Measurements from ENCODE around the gene TIMELESS. TPM values are rescaled to one million over a fixed set of nuclear protein-coding genes. Genes with fewer than 3 reads are reported as not detected.

The TIMELESS gene
- total and polyA plus RNA-seq, 10 of the 15 experiments (the other 5 are each of a cell fraction or from before 2014, with no cell fraction given), result 5.8 to 57.8 (median 31.8) TPM

GRCh38 chr12:56469007-56469930 lies 20.0 kb upstream of the TIMELESS start (continued):
- TF ChIP-seq NFXL1 (IDR thresholded peaks at IDR 0.05; ENCODE audit: borderline replicate concordance) (no peak), NRF1 (conservative IDR thresholded peaks at IDR 0.05; ENCODE audit: low read depth, low read length) (no peak), RELA (IDR thresholded peaks at IDR 0.05; ENCODE audit: borderline replicate concordance, partially characterized antibody) (no peak)

GRCh38 chr12:56468216-56469006 lies 19.2 kb upstream of the TIMELESS start, which contains the start of gene SPRYD4:
Gene SPRYD4, plus strand, starts transcription at chr12:56468578. Its CDS starts 14 bp downstream, at chr12:56468592.
- no peaks in the 10 kb centered on the region for H3K9me3 ChIP-seq (replicated peaks; ENCODE audit: control insufficient read depth, insufficient read depth, low read length)
- SMC1A ChIA-PET (ENCODE audit: uncharacterized antibody, unreplicated experiment), result interaction anchor here (1.0 to 2.2 kb wide), 6 partner anchors 19 to 247 kb away, joined by 3 to 8 read pairs (median 4); partner anchors contain the start of genes RNF41 and TIMELESS
- TF ChIP-seq SMAD5 (IDR thresholded peaks at IDR 0.05; ENCODE audit: low read depth) (peak; percentile 74), SUPT20H (IDR thresholded peaks at IDR 0.05; ENCODE audit: borderline replicate concordance, control insufficient read depth, low read depth, low read length) (no peak), NFYB (IDR thresholded peaks at IDR 0.05; ENCODE audit: insufficient read depth, low read depth, low read length) (peak; percentile 63; the same call in 1 of the 2 replicates), ZNF384 (IDR thresholded peaks at IDR 0.05; ENCODE audit: borderline replicate concordance, low read depth, low read length) (no peak), MEF2B (IDR thresholded peaks at IDR 0.05; ENCODE audit: partially characterized antibody, poor library complexity, severe bottlenecking) (no peak), SKIL (IDR thresholded peaks at IDR 0.05; ENCODE audit: low read depth, poor library complexity, severe bottlenecking) (no peak), E2F4 (IDR thresholded peaks at IDR 0.05; ENCODE audit: low read depth, low read length) (no peak), NBN (IDR thresholded peaks at IDR 0.05) (peak; percentile 88), MXI1 (IDR thresholded peaks at IDR 0.05; ENCODE audit: low read depth, low read length) (peak; percentile 98)
- TF ChIP-seq, protein P1, sequence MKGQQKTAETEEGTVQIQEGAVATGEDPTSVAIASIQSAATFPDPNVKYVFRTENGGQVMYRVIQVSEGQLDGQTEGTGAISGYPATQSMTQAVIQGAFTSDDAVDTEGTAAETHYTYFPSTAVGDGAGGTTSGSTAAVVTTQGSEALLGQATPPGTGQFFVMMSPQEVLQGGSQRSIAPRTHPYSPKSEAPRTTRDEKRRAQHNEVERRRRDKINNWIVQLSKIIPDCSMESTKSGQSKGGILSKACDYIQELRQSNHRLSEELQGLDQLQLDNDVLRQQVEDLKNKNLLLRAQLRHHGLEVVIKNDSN (IDR thresholded peaks at IDR 0.05; ENCODE audit: borderline replicate concordance, extremely low read length, insufficient read depth, low read depth, low read length), result peak; percentile 92

More at GRCh38 chr12:56468216-56469006, 19.2 kb upstream of the TIMELESS start, which contains the start of gene SPRYD4:
- in situ Hi-C loops (cut with MboI), result loop anchor here (5.0 kb wide), 1 partner anchor 276 kb away; no protein-coding TSS in a partner anchor
- ChIA-PET RAD21 (ENCODE audit: unreplicated experiment) (interaction anchor here (1.0 to 1.4 kb wide), 3 partner anchors 110 to 279 kb away, joined by 3 read pairs; partner anchors contain the start of genes RNF41 and SMARCC2), POLR2A (interaction anchor here (0.6 to 1.2 kb wide), 6 partner anchors 11 to 340 kb away, joined by 3 to 4 read pairs (median 3); partner anchors contain the start of genes ESYT1, STAT2 and TIMELESS), CTCF (interaction anchor here (0.5 to 1.9 kb wide), 5 partner anchors 19 to 306 kb away, joined by 3 to 7 read pairs (median 3); partner anchors contain the start of genes SMARCC2 and TIMELESS)
- no peaks in the 10 kb centered on the region for H3K27me3 ChIP-seq (replicated peaks in 1 of 2; ENCODE audit: control insufficient read depth in 2 of 2, insufficient read depth in 2 of 2, low read length in 1 of 2)
- peak within 1 kb of the TSS; percentile 76 for H3K4me3 ChIP-seq
- H2AFZ ChIP-seq (ENCODE audit: control insufficient read depth, low read depth, low read length), result peak within 1 kb of the TSS; percentile 89
- H3K79me2 ChIP-seq (ENCODE audit: control insufficient read depth, insufficient read depth, low read length), result peaks cover 31% of the 10 kb centered on the region
- H3K27ac ChIP-seq (ENCODE audit: control insufficient read depth, insufficient read depth), result peak within 1 kb of the TSS; percentile 93
- H3K9ac ChIP-seq (ENCODE audit: control insufficient read depth, insufficient read depth, low read length), result peak within 1 kb of the TSS; percentile 98
- DNase-seq (ENCODE audit: low read depth, low spot score) (peak; percentile 70), ATAC-seq (peak; percentile 92), FAIRE-seq (peak; percentile 81)
- intact Hi-C loops (cut with micrococcal nuclease; ENCODE audit: unreplicated experiment), result loop anchor here (5.0 to 10.0 kb wide), 2 partner anchors 204 to 341 kb away; partner anchors contain the start of genes COQ10A and ESYT1
- H3K4me2 ChIP-seq (ENCODE audit: control insufficient read depth, insufficient read depth), result peak within 1 kb of the TSS; percentile 98
- BruUV-seq (replicated peaks), result TSS peak; percentile 68
- peaks cover 0 to 7% of the 10 kb centered on the region in 2 experiments; a peak in 2 of 4 replicates for H3K36me3 ChIP-seq (ENCODE audit: control insufficient read depth in 2 of 2, insufficient read depth in 2 of 2, low read length in 1 of 2)
- 1% methylated on average over 43 of the region's 43 CpGs for WGBS (ENCODE audit: insufficient coverage, insufficient replicate concordance, low lambda C conversion rate, missing lambda C conversion rate)
- H4K20me1 ChIP-seq (ENCODE audit: control insufficient read depth, insufficient read depth), result no peaks in the 10 kb centered on the region
- H3K4me1 ChIP-seq (ENCODE audit: control insufficient read depth, insufficient read depth, low read length), result peaks cover 15% of the 10 kb centered on the region

Measured in GM12878 (cell line).